NCI-H2081 treated with DMSO at 0.1 percent for 48 hours (cell line): ENCODE measurements around the gene CHST1.

Source experiments
- DNase-seq: peaks from one replicate; lab custom pipeline; 2025; lab: John Stamatoyannopoulos, UW

CHST1 gene

GRCh38 chr11:45644981-45645889 is 20.2 kb downstream of the CHST1 start:
- DNase-seq: no peak

GRCh38 chr11:45643598-45644260 is 21.7 kb downstream of the CHST1 start:
- DNase-seq: no peak

GRCh38 chr11:45641961-45642360 is 23.5 kb downstream of the CHST1 start:
- no peak for DNase-seq

- DNase-seq: no peak
These were observed 27.4 kb downstream of the CHST1 start for GRCh38 chr11:45638051-45638450.

GRCh38 chr11:45635907-45636306 is 29.5 kb downstream of the CHST1 start:
- DNase-seq: no peak

- no peak for DNase-seq
These were observed 39.8 kb downstream of the CHST1 start for GRCh38 chr11:45625611-45626010.

- DNase-seq: no peak
These were observed 41.3 kb downstream of the CHST1 start for GRCh38 chr11:45624095-45624494.

GRCh38 chr11:45622861-45623260 is 42.6 kb downstream of the CHST1 start:
- DNase-seq: no peak

GRCh38 chr11:45622283-45622682 is 43.1 kb downstream of the CHST1 start:
- no peak for DNase-seq

- no peak for DNase-seq
These were observed 43.8 kb downstream of the CHST1 start for GRCh38 chr11:45621588-45621987.

- DNase-seq: no peak
These were observed 45.2 kb downstream of the CHST1 start for GRCh38 chr11:45620243-45620642.

GRCh38 chr11:45618897-45619296 is 46.5 kb downstream of the CHST1 start:
- DNase-seq: no peak

- no peak for DNase-seq
These were observed 47.4 kb downstream of the CHST1 start for GRCh38 chr11:45617871-45618601.

GRCh38 chr11:45616802-45617549 is 48.4 kb downstream of the CHST1 start:
- DNase-seq: no peak

- DNase-seq: no peak
These were observed 50.1 kb downstream of the CHST1 start for GRCh38 chr11:45615182-45615792.

- DNase-seq: no peak
These were observed 51.1 kb downstream of the CHST1 start for GRCh38 chr11:45614196-45614828.

GRCh38 chr11:45610627-45611026 is 54.8 kb downstream of the CHST1 start:
- no peak for DNase-seq

- DNase-seq: no peak
These were observed 55.5 kb downstream of the CHST1 start for GRCh38 chr11:45609902-45610301.

- no peak for DNase-seq
These were observed 56.1 kb downstream of the CHST1 start for GRCh38 chr11:45609337-45609736.

- no peak for DNase-seq
These were observed 57.4 kb downstream of the CHST1 start for GRCh38 chr11:45607995-45608394.
